Stomach (tissue), 9 donors: Measurements from ENCODE around the gene ABLIM2. TPM values are rescaled to one million over a fixed set of nuclear protein-coding genes. Genes with fewer than 3 reads are reported as not detected.

ENCODE experiments used
- DNase-seq, 2 donors: peaks; one replicate each; pipeline versions ENCODE4 v3.0.0 to v3.0.0-alpha.2; 2013 to 2019
- H3K27ac ChIP-seq, 5 donors: fragments of 200-600 bp in 4 of 5; sonication (generic) in 4 of 5; one replicate each; pipeline ENCODE4 v1.5.1; 2013 to 2019; ENCODE audit warnings: mild to moderate bottlenecking in 1 of 5, moderate library complexity in 1 of 5
- H3K27me3 ChIP-seq, 3 donors: fragments of 200-600 bp; sonication (generic); one replicate each; pipeline ENCODE4 v1.5.1; 2017 to 2019; ENCODE audit warnings: mixed run types in 1 of 3
- H3K36me3 ChIP-seq, 4 donors: fragments of 200-600 bp; sonication (generic); 1 replicate in 3 of 4; 2 replicates in 1 of 4; pipeline ENCODE4 v1.5.1; 2016 to 2019
- H3K4me1 ChIP-seq, 4 donors: fragments of 200-600 bp; sonication (generic); one replicate each; pipeline ENCODE4 v1.5.1; 2016 to 2019
- H3K4me3 ChIP-seq, 4 donors: fragments of 200-600 bp; sonication (generic) in 3 of 4; one replicate each; pipeline ENCODE4 v1.5.1; 2016 to 2019; ENCODE audit warnings: mild to moderate bottlenecking in 1 of 4
- H3K9me3 ChIP-seq, 4 donors: fragments of 200-600 bp; sonication (generic); one replicate each; pipeline ENCODE4 v1.5.1; 2016 to 2019
- EP300 ChIP-seq: sonication (generic); formaldehyde crosslinking; IDR thresholded peaks from one replicate; pipeline ENCODE4 v1.6.1; 2017; ENCODE audit warnings: antibody characterized with exemption
- POLR2A ChIP-seq, 4 donors: fragments of 450-650 bp; IDR thresholded peaks; one replicate each; pipeline ENCODE4 v1.6.1; 2016; ENCODE audit warnings: antibody characterized with exemption in 4 of 4, control low read depth in 2 of 4, mild to moderate bottlenecking in 1 of 4, moderate library complexity in 1 of 4
- POLR2AphosphoS5 ChIP-seq, 3 donors: sonication (generic); formaldehyde crosslinking; IDR thresholded peaks; one replicate each; pipeline ENCODE4 v1.6.1; 2016; ENCODE audit warnings: antibody characterized with exemption in 3 of 3
- WGBS, 5 donors: extraction: QIAGEN DNeasy Blood & Tissue Kit in 3 of 5; methylation state at CpG; one replicate each; pipeline versions ENCODE4 v1.1.5 to v1.1.7; 2013 to 2018; 5-methylcytosine and 5-hydroxymethylcytosine counted together
- intact Hi-C: fragments of 100-400 bp; cut with DNase I; formaldehyde crosslinking; loops from one replicate; pipeline ENCODE4 v1.15.1; 2023; ENCODE audit warnings: low total_unique reads
- polyA plus RNA-seq, 3 donors: library from polyadenylated mRNA; stranded (reverse); fragments of 200-250 nt; gene quantifications; one replicate each; pipeline ENCODE4 v1.2.3, GENCODE V29; 2013
- total RNA-seq, 5 donors: library from RNA; depleted of rRNA; stranded (reverse); fragments of >200 nt; gene quantifications; one replicate each; pipeline versions ENCODE4 v1.1.0 to v1.2.3, GENCODE V29; 2014 to 2016
- TF ChIP-seq, protein P1 (sequence below), 7 experiments: fragments of 450-650 bp in 4 of 7; fragments of 200-600 bp in 3 of 7; sonication (generic) in 3 of 7; IDR thresholded peaks; one replicate each; pipeline ENCODE4 v1.5.1; 2016 to 2019; ENCODE audit warnings: antibody characterized with exemption in 7 of 7, control low read depth in 2 of 7, mild to moderate bottlenecking in 1 of 7
- donor health status: healthy with polysubstance abuse.
- donor health status: Bipolar disorder and iron deficiency.
- donor health status: healthy.

The ABLIM2 gene
- total and polyA plus RNA-seq, 8 donors, result 2.3 to 28.0 (median 5.5) TPM

DNA sequence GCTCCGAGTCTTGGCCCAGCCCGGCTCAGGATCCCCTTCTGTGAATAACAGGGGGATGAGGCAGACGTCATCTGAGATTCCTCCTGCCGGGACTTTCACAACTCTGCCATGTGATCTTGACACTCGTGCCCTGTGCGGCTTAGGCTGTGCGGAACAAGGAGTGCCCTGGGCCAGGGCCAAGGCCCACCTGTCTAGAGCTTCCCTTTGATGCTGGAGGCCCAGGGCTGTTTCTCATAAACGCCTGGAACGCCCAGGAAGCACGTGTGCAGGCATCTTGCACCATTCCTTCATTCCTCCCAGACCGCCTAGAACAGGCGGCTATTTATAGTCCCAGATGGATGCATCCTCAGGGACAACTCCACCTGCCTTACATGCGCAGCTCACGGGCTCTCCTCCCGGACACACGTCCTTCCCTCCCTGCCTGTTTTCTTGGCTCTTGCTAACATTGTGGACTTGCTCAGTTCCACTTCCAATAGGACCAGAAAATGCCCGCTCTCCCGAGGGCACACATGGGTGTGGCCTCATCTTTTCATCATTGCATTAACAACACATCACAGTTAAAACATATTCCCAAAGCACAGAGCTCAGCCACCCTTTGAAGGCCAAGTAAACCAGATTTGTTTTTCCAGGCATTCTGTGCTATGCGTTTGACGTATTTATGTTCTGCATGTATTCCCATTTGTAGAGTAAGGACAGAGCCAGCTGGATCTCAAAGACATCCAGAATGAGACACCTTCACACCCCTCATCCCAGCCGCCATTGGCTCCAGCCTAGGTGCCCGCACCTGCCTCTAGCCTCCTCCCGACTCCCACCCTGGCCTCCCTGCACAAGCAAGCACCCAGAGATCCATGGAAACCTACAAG lies 57.2 kb downstream of the ABLIM2 start:
- intact Hi-C loops, result no loop called here
- H3K27ac ChIP-seq, result peak overlapping the region in 1 of 5 donors; percentile 38
- peaks cover 0 to 5% (median 0%) of the 10 kb centered on the region in 3 donors for H3K27me3 ChIP-seq
- 58 to 74% (median 66%) methylated on average over 23 of the region's 23 CpGs for WGBS, 5 donors
- peak in 1 of 2 donors; percentile 55 for DNase-seq
- no peak overlapping the region for H3K4me3 ChIP-seq
- H3K4me1 ChIP-seq, result no peaks in the 10 kb centered on the region
- TF ChIP-seq, protein P1, sequence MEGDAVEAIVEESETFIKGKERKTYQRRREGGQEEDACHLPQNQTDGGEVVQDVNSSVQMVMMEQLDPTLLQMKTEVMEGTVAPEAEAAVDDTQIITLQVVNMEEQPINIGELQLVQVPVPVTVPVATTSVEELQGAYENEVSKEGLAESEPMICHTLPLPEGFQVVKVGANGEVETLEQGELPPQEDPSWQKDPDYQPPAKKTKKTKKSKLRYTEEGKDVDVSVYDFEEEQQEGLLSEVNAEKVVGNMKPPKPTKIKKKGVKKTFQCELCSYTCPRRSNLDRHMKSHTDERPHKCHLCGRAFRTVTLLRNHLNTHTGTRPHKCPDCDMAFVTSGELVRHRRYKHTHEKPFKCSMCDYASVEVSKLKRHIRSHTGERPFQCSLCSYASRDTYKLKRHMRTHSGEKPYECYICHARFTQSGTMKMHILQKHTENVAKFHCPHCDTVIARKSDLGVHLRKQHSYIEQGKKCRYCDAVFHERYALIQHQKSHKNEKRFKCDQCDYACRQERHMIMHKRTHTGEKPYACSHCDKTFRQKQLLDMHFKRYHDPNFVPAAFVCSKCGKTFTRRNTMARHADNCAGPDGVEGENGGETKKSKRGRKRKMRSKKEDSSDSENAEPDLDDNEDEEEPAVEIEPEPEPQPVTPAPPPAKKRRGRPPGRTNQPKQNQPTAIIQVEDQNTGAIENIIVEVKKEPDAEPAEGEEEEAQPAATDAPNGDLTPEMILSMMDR (IDR thresholded peaks at IDR 0.05), result no peak
- peak in 1 of 3 donors; percentile 4 for TF ChIP-seq POLR2AphosphoS5 (IDR thresholded peaks at IDR 0.05)
- TF ChIP-seq EP300, result no peak
- no peak for TF ChIP-seq POLR2A (IDR thresholded peaks at IDR 0.05)
- H3K36me3 ChIP-seq, result peaks cover 0 to 4% (median 0%) of the 10 kb centered on the region in 4 donors
- H3K9me3 ChIP-seq, result no peaks in the 10 kb centered on the region

DNA sequence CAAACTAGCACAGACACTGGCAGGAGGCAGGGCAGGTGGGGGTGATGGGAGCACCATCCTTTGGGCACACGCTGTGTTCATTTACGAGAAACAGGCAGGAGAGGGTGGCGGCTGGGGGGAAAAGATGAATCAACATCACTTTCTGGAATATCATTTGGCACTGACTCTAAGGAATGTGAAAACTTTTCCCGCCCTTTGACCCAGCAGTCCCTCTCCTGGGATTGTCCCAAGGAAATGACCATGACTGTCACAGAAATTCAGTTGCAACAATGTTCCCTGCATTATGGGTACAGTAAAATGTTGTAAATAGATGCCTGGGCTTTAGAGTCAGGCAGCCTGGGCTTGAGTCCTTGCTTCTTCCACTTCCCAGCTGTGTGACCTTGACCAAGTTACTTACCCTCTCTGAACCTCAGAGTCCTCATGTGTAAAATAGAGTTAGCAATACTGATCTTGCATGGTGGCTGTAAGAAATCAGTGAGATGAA lies 58.6 kb downstream of the ABLIM2 start:
- Histone ChIP-seq H3K4me3 (no peak overlapping the region), H3K4me1 (no peaks in the 10 kb centered on the region), H3K36me3 (peaks cover 0 to 14% (median 3%) of the 10 kb centered on the region in 4 donors), H3K27me3 (peaks cover 0 to 5% (median 0%) of the 10 kb centered on the region in 3 donors), H3K27ac (peak overlapping the region in 1 of 5 donors; percentile 12), H3K9me3 (peaks cover 0 to under 1% (median 0%) of the 10 kb centered on the region in 4 donors)
- peak; percentile 63 for TF ChIP-seq EP300
- TF ChIP-seq POLR2A (IDR thresholded peaks at IDR 0.05), result no peak
- peak in 1 of 3 donors; percentile 35 for TF ChIP-seq POLR2AphosphoS5 (IDR thresholded peaks at IDR 0.05)
- intact Hi-C loops, result no loop called here
- WGBS, 5 donors, result 68 to 84% (median 80%) methylated on average over 4 of the region's 4 CpGs
- no peak for DNase-seq

DNA sequence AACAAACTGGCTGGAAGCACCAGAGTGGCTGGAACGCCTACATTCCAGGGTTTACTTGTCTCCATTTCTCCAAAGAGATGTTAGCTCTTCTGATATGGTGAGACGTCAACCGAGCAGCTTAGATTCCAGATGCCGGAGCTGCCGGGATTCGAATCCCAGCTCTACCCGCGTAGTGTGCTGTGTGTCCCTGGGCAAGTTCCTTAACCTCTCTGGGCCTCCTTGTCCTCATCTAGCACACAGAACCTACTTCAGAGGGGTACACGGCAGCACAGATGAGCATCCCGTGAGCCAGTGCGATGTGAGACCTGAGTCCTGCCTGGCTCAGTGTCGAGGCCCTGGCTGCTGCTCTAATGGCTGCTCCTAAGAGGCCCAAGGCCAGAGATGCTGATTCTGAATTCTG lies 60.1 kb downstream of the ABLIM2 start:
- intact Hi-C loops, result no loop called here
- 86 to 97% (median 92%) methylated on average over 12 of the region's 12 CpGs for WGBS, 5 donors
- no peak for TF ChIP-seq POLR2A (IDR thresholded peaks at IDR 0.05)
- TF ChIP-seq, protein P1 (IDR thresholded peaks at IDR 0.05), result no peak
- no peak for TF ChIP-seq EP300
- TF ChIP-seq POLR2AphosphoS5 (IDR thresholded peaks at IDR 0.05), result no peak
- no peak overlapping the region for H3K27ac ChIP-seq
- peaks cover 0 to 15% (median 9%) of the 10 kb centered on the region in 4 donors for H3K9me3 ChIP-seq
- DNase-seq, result no peak
- peaks cover 0 to 14% (median 3%) of the 10 kb centered on the region in 4 donors for H3K36me3 ChIP-seq
- H3K4me3 ChIP-seq, result no peak overlapping the region
- no peaks in the 10 kb centered on the region for H3K4me1 ChIP-seq
- H3K27me3 ChIP-seq, result no peaks in the 10 kb centered on the region

DNA sequence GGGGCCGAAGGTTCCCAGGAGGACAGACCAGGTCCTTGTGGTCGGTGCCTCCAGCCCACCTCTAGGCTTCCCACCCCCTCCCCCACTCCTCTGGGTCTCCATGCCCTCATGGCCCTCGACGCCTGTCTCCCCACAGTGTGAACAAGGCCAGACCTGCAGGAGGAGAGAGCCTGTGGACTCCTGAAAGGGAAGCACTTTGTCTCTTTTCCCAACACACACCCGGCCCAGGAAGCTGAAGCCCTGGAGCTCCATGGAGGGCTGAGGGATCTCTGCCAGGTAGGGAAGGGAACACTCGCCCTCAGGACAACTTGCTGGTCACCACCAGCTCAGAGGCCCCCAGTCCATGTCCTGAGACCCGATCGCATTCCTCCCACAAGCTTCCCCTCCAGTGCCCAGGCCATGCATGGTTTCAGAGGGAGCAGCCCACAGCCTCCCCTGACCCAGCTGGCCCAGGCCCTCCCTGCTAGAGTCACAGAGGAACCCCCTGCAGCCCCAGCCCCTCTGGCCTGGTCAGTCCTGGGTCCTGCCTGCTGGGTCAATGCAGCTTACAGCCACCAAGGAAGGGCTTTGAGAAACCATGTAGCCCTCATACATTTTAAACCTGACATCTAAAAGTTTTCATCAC lies 60.8 kb downstream of the ABLIM2 start:
- no peaks in the 10 kb centered on the region for H3K4me1 ChIP-seq
- H3K4me3 ChIP-seq, result no peak overlapping the region
- no peak overlapping the region for H3K27ac ChIP-seq
- intact Hi-C loops, result no loop called here
- H3K36me3 ChIP-seq, result peaks cover 0 to 14% (median 3%) of the 10 kb centered on the region in 4 donors
- DNase-seq, result no peak
- TF ChIP-seq, protein P1 (IDR thresholded peaks at IDR 0.05), result no peak
- TF ChIP-seq POLR2AphosphoS5 (IDR thresholded peaks at IDR 0.05) (no peak), EP300 (no peak), POLR2A (IDR thresholded peaks at IDR 0.05) (no peak)
- no peaks in the 10 kb centered on the region for H3K27me3 ChIP-seq
- 80 to 94% (median 89%) methylated on average over 7 to 8 of the region's 8 CpGs for WGBS, 5 donors
- peaks cover 0 to 22% (median 13%) of the 10 kb centered on the region in 4 donors for H3K9me3 ChIP-seq
